H9 (cell line): ENCODE results near the gene SLAMF1. TPM values are rescaled to one million over a fixed set of nuclear protein-coding genes. Genes with fewer than 3 reads are reported as not detected.

Source experiments
- DNase-seq: peaks from one replicate; pipeline ENCODE4 v3.0.0-alpha.2; 2017
- H2AFZ ChIP-seq: one replicate; pipeline ENCODE4 v1.6.1; 2013; ENCODE audit warnings: mild to moderate bottlenecking, low read length, control low read depth, moderate library complexity
- H2AK5ac ChIP-seq: 2 replicates; pipeline ENCODE4 v1.6.1; 2013; ENCODE audit warnings: low read length, control low read depth, mixed read lengths; ENCODE audit not compliant: insufficient read length
- H2BK120ac ChIP-seq: one replicate; pipeline ENCODE4 v1.6.1; 2013; ENCODE audit warnings: low read depth, mild to moderate bottlenecking, low read length, control low read depth, inconsistent platforms; ENCODE audit not compliant: poor library complexity, severe bottlenecking
- H2BK12ac ChIP-seq: 2 replicates; pipeline ENCODE4 v1.6.1; 2013; ENCODE audit warnings: low read length, control low read depth, mixed read lengths, low read depth; ENCODE audit not compliant: insufficient read length
- H2BK15ac ChIP-seq: 2 replicates; pipeline ENCODE4 v1.6.1; 2013; ENCODE audit warnings: low read depth, low read length, control low read depth
- H2BK20ac ChIP-seq: one replicate; pipeline ENCODE4 v1.6.1; 2013; ENCODE audit warnings: low read depth, mild to moderate bottlenecking, low read length, control low read depth, inconsistent platforms; ENCODE audit not compliant: poor library complexity, severe bottlenecking
- H2BK5ac ChIP-seq: 2 replicates; pipeline ENCODE4 v1.6.1; 2013; ENCODE audit warnings: low read length, control low read depth, mixed read lengths; ENCODE audit not compliant: insufficient read length
- H3K14ac ChIP-seq: 2 replicates; pipeline ENCODE4 v1.6.1; 2013; ENCODE audit warnings: low read length, control low read depth; ENCODE audit not compliant: insufficient read depth
- H3K18ac ChIP-seq: 2 replicates; pipeline ENCODE4 v1.6.1; 2013; ENCODE audit warnings: low read depth, mild to moderate bottlenecking, mixed read lengths, low read length, control low read depth; ENCODE audit not compliant: insufficient read length
- H3K23ac ChIP-seq: 2 replicates; pipeline ENCODE4 v1.6.1; 2013; ENCODE audit warnings: low read length, control low read depth, mixed read lengths, low read depth; ENCODE audit not compliant: insufficient read length
- H3K23me2 ChIP-seq: 2 replicates; pipeline ENCODE4 v1.6.1; 2013; ENCODE audit warnings: low read depth, mild to moderate bottlenecking, mixed read lengths, low read length, control low read depth; ENCODE audit not compliant: insufficient read length, poor library complexity, severe bottlenecking
- H3K27ac ChIP-seq: 2 replicates; pipeline ENCODE4 v1.5.1; 2013; ENCODE audit warnings: low read length, control low read depth, mixed read lengths, low read depth; ENCODE audit not compliant: insufficient read length
- H3K27me3 ChIP-seq: 2 replicates; pipeline ENCODE4 v1.6.1; 2013; ENCODE audit warnings: low read length, control low read depth, inconsistent platforms; ENCODE audit not compliant: insufficient read depth
- H3K4ac ChIP-seq: 2 replicates; pipeline ENCODE4 v1.6.1; 2013; ENCODE audit warnings: low read depth, mild to moderate bottlenecking, control low read depth, inconsistent platforms, low read length, moderate library complexity
- H3K4me1 ChIP-seq: 2 replicates; pipeline ENCODE4 v1.6.1; 2013; ENCODE audit warnings: low read length, control low read depth, inconsistent platforms; ENCODE audit not compliant: insufficient read depth
- H3K4me2 ChIP-seq: 2 replicates; pipeline ENCODE4 v1.6.1; 2013; ENCODE audit warnings: low read length, control low read depth, mixed read lengths; ENCODE audit not compliant: insufficient read length, insufficient read depth
- H3K56ac ChIP-seq: 2 replicates; pipeline ENCODE4 v1.6.1; 2013; ENCODE audit warnings: low read depth, mild to moderate bottlenecking, mixed read lengths, low read length, control low read depth; ENCODE audit not compliant: insufficient read length
- H3K79me1 ChIP-seq: 2 replicates; pipeline ENCODE4 v1.6.1; 2013; ENCODE audit warnings: low read depth, mild to moderate bottlenecking, moderate library complexity, low read length, control low read depth, inconsistent platforms; ENCODE audit not compliant: insufficient read depth, poor library complexity, severe bottlenecking
- H3K79me2 ChIP-seq: 2 replicates; pipeline ENCODE4 v1.6.1; 2013; ENCODE audit warnings: low read length, control low read depth, inconsistent platforms; ENCODE audit not compliant: insufficient read depth
- H3K9ac ChIP-seq: 2 replicates; pipeline ENCODE4 v1.6.1; 2013; ENCODE audit warnings: low read length, control low read depth, mixed read lengths; ENCODE audit not compliant: insufficient read length; ENCODE audit errors: extremely low read depth
- H3K9me3 ChIP-seq: one replicate; pipeline ENCODE4 v1.6.1; 2013; ENCODE audit warnings: low read depth, low read length, inconsistent platforms; ENCODE audit not compliant: control insufficient read depth
- H3T11ph ChIP-seq: one replicate; pipeline ENCODE4 v1.6.1; 2013; ENCODE audit warnings: mild to moderate bottlenecking, low read length, control low read depth, inconsistent platforms
- H4K20me1 ChIP-seq: one replicate; pipeline ENCODE4 v1.6.1; 2013; ENCODE audit not compliant: control insufficient read depth, insufficient read length, insufficient read depth
- H4K5ac ChIP-seq: 2 replicates; pipeline ENCODE4 v1.6.1; 2013; ENCODE audit warnings: low read depth, mild to moderate bottlenecking, mixed read lengths, low read length, control low read depth; ENCODE audit not compliant: insufficient read length
- H4K8ac ChIP-seq: replicated peaks from 2 replicates; pipeline ENCODE4 v1.6.1; 2013; ENCODE audit warnings: low read length, control low read depth, mixed read lengths, low read depth; ENCODE audit not compliant: insufficient read length
- H4K91ac ChIP-seq: 2 replicates; pipeline ENCODE4 v1.6.1; 2013; ENCODE audit warnings: low read depth, mild to moderate bottlenecking, moderate library complexity, mixed read lengths, low read length, control low read depth; ENCODE audit not compliant: insufficient read length
- H3K27ac Mint-ChIP-seq, 3 experiments: 2 replicates in 2 of 3; 3 replicates in 1 of 3; pipeline ENCODE4 v1.8.0; 2020 to 2021; ENCODE audit warnings: mixed read lengths in 3 of 3, mild to moderate bottlenecking in 1 of 3, moderate library complexity in 1 of 3
- H3K27me3 Mint-ChIP-seq: 2 replicates; pipeline ENCODE4 v1.8.0; 2021; ENCODE audit warnings: low read depth, mild to moderate bottlenecking, moderate library complexity, mixed read lengths
- H3K36me3 Mint-ChIP-seq, 3 experiments: 2 replicates in 2 of 3; 3 replicates in 1 of 3; pipeline ENCODE4 v1.8.0; 2020 to 2021; ENCODE audit warnings: low read depth in 3 of 3, mixed read lengths in 3 of 3; ENCODE audit not compliant: insufficient read depth in 1 of 3
- H3K4me1 Mint-ChIP-seq, 2 experiments: 2 replicates each; pipeline ENCODE4 v1.8.0; 2020; ENCODE audit warnings: mixed read lengths in 2 of 2
- H3K4me3 Mint-ChIP-seq, 2 experiments: 2 replicates in 1 of 2; 3 replicates in 1 of 2; pipeline ENCODE4 v1.8.0; 2020 to 2021; ENCODE audit warnings: mild to moderate bottlenecking in 2 of 2, mixed read lengths in 2 of 2, moderate library complexity in 1 of 2
- H3K9me3 Mint-ChIP-seq, 2 experiments: 2 replicates in 1 of 2; 3 replicates in 1 of 2; pipeline ENCODE4 v1.8.0; 2020; ENCODE audit warnings: mild to moderate bottlenecking in 2 of 2, mixed read lengths in 2 of 2, moderate library complexity in 1 of 2
- CTCF ChIP-seq: fragments of 200-600 bp; sonication (generic); conservative IDR thresholded peaks from 3 replicates; pipeline ENCODE4 v1.8.0; 2021; ENCODE audit warnings: antibody characterized with exemption, mild to moderate bottlenecking
- WGBS: extraction: QIAGEN DNeasy Blood & Tissue Kit; methylation state at CpG from one replicate; pipeline ENCODE4 v1.1.7; 2013; ENCODE audit warnings: missing lambda C conversion rate, low lambda C conversion rate, mixed read lengths; ENCODE audit not compliant: insufficient read length; ENCODE audit errors: extremely low coverage; 5-methylcytosine and 5-hydroxymethylcytosine counted together
- total RNA-seq: library from RNA; stranded (reverse); gene quantifications from 2 replicates; pipeline ENCODE4 v1.2.1, GENCODE V29; 2021

The SLAMF1 gene
- total RNA-seq, 1 experiment from 2014 or later: not detected

- Histone ChIP-seq H2AFZ (no peak overlapping the region), H3K27me3 (no peaks in the 10 kb centered on the region), H3K14ac (no peak overlapping the region)
These were observed 12.0 kb upstream of the SLAMF1 start for GRCh38 chr1:160658814-160659193.

More at GRCh38 chr1:160658814-160659193, 12.0 kb upstream of the SLAMF1 start:
- TF ChIP-seq CTCF: no peak
- Mint-ChIP-seq H3K27ac (peak overlapping the region in 1 of 3 experiments; percentile 34; a peak in 2 of 7 replicates), H3K27me3 (no peaks in the 10 kb centered on the region; the same call in 1 of the 2 replicates), H3K4me3 (no peak overlapping the region), H3K4me1 (peaks cover 17 to 34% of the 10 kb centered on the region in 2 experiments), H3K9me3 (peaks cover 5 to 8% of the 10 kb centered on the region in 2 experiments; a peak in 4 of 5 replicates), H3K36me3 (peaks cover 2 to 15% (median 4%) of the 10 kb centered on the region in 3 experiments; a peak in 5 of 7 replicates)
- Histone ChIP-seq H3K79me2 (no peaks in the 10 kb centered on the region), H3K4me1 (peaks cover 2% of the 10 kb centered on the region; the same call in 1 of the 2 replicates), H4K91ac (no peak overlapping the region), H3K4ac (no peak overlapping the region), H2BK5ac (no peak overlapping the region), H4K8ac (no peak overlapping the region), H3K9me3 (no peaks in the 10 kb centered on the region), H2BK15ac (no peak overlapping the region), H4K5ac (no peak overlapping the region), H3K4me2 (no peak overlapping the region), H3T11ph (no peak overlapping the region), H3K56ac (no peak overlapping the region), H4K20me1 (no peaks in the 10 kb centered on the region), H3K9ac (no peak overlapping the region), H3K79me1 (no peaks in the 10 kb centered on the region), H3K23me2 (no peaks in the 10 kb centered on the region), H2AK5ac (no peak overlapping the region), H3K27ac (no peak overlapping the region), H2BK20ac (no peak overlapping the region), H2BK120ac (no peak overlapping the region), H3K23ac (no peak overlapping the region), H3K18ac (no peak overlapping the region), H2BK12ac (no peak overlapping the region)
- no peak for DNase-seq
- no CpG with 5 or more reads among the region's 2 CpGs for WGBS
